ENCODE measurements around the gene TUBD1.

- TF ChIP-seq EZH2 (IDR thresholded peaks at IDR 0.05; ENCODE audit: borderline replicate concordance, low read depth, low read length, severe bottlenecking) (no peak), CTCF (IDR thresholded peaks at IDR 0.05; ENCODE audit: borderline replicate concordance, extremely low read depth, low read length, poor library complexity, severe bottlenecking) (no peak)
Measured at GRCh38 chr17:59878624-59879023, 14.1 kb downstream of the TUBD1 start.
